ENCODE measurements around the gene TMEM43.

Gene TMEM43

GRCh38 chr3:14178247-14179113, 53.6 kb downstream of the TMEM43 start, which contains the start of the genes LSM3 and XPC:
TSS of gene LSM3 (plus strand) at chr3:14178817. CDS start at chr3:14178861, 44 bp downstream.
TSS of gene XPC (minus strand) at chr3:14178601. CDS start at chr3:14178568, 33 bp downstream.
- peak; percentile 99 for DNase-seq (ENCODE audit: low read depth)

GRCh38 chr3:14179114-14179465, 54.2 kb downstream of the TMEM43 start:
- no peak for DNase-seq (ENCODE audit: low read depth)

GRCh38 chr3:14179795-14180194, 54.9 kb downstream of the TMEM43 start:
- no peak for DNase-seq (ENCODE audit: low read depth)

- no peak for DNase-seq (ENCODE audit: low read depth)
Observed at GRCh38 chr3:14181253-14181652, 56.4 kb downstream of the TMEM43 start.

- no peak for DNase-seq (ENCODE audit: low read depth)
Observed at GRCh38 chr3:14183015-14183577, 58.2 kb downstream of the TMEM43 start.

GRCh38 chr3:14186854-14187458, 62.1 kb downstream of the TMEM43 start:
- DNase-seq (ENCODE audit: low read depth) = no peak

- no peak for DNase-seq (ENCODE audit: low read depth)
Observed at GRCh38 chr3:14188041-14188754, 63.3 kb downstream of the TMEM43 start.

All from GM04504 (cell line).